Neural cell (in vitro differentiated cells): ENCODE measurements around the gene ZFYVE28.

Source experiments
- POLR2AphosphoS5 ChIP-seq: IDR thresholded peaks from 2 replicates; pipeline ENCODE4 v1.6.1; 2012
- RAD21 ChIP-seq: fragments of 450-650 bp; conservative IDR thresholded peaks from 2 replicates; pipeline ENCODE4 v1.6.1; 2014; ENCODE audit warnings: antibody characterized with exemption, mild to moderate bottlenecking, moderate library complexity
- TF ChIP-seq, protein P1 (sequence below): fragments of 450-650 bp; IDR thresholded peaks from 2 replicates; pipeline ENCODE4 v1.5.1; 2014; ENCODE audit warnings: antibody characterized with exemption, mild to moderate bottlenecking, moderate library complexity; ENCODE audit not compliant: poor library complexity, severe bottlenecking
- TF ChIP-seq, protein P2 (sequence below): IDR thresholded peaks from 2 replicates; pipeline ENCODE4 v1.6.1; 2012; ENCODE audit warnings: borderline replicate concordance

- TF ChIP-seq RAD21 (no peak), POLR2AphosphoS5 (no peak)
- TF ChIP-seq, protein P1, sequence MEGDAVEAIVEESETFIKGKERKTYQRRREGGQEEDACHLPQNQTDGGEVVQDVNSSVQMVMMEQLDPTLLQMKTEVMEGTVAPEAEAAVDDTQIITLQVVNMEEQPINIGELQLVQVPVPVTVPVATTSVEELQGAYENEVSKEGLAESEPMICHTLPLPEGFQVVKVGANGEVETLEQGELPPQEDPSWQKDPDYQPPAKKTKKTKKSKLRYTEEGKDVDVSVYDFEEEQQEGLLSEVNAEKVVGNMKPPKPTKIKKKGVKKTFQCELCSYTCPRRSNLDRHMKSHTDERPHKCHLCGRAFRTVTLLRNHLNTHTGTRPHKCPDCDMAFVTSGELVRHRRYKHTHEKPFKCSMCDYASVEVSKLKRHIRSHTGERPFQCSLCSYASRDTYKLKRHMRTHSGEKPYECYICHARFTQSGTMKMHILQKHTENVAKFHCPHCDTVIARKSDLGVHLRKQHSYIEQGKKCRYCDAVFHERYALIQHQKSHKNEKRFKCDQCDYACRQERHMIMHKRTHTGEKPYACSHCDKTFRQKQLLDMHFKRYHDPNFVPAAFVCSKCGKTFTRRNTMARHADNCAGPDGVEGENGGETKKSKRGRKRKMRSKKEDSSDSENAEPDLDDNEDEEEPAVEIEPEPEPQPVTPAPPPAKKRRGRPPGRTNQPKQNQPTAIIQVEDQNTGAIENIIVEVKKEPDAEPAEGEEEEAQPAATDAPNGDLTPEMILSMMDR = no peak
- TF ChIP-seq, protein P2, sequence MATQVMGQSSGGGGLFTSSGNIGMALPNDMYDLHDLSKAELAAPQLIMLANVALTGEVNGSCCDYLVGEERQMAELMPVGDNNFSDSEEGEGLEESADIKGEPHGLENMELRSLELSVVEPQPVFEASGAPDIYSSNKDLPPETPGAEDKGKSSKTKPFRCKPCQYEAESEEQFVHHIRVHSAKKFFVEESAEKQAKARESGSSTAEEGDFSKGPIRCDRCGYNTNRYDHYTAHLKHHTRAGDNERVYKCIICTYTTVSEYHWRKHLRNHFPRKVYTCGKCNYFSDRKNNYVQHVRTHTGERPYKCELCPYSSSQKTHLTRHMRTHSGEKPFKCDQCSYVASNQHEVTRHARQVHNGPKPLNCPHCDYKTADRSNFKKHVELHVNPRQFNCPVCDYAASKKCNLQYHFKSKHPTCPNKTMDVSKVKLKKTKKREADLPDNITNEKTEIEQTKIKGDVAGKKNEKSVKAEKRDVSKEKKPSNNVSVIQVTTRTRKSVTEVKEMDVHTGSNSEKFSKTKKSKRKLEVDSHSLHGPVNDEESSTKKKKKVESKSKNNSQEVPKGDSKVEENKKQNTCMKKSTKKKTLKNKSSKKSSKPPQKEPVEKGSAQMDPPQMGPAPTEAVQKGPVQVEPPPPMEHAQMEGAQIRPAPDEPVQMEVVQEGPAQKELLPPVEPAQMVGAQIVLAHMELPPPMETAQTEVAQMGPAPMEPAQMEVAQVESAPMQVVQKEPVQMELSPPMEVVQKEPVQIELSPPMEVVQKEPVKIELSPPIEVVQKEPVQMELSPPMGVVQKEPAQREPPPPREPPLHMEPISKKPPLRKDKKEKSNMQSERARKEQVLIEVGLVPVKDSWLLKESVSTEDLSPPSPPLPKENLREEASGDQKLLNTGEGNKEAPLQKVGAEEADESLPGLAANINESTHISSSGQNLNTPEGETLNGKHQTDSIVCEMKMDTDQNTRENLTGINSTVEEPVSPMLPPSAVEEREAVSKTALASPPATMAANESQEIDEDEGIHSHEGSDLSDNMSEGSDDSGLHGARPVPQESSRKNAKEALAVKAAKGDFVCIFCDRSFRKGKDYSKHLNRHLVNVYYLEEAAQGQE = no peak
Measured at GRCh38 chr4:2236944-2237666, 181.3 kb downstream of the ZFYVE28 start.
